Fibroblast of pulmonary artery (primary cell): ENCODE data around the gene TYW1B.
A peak's percentile ranks its signal among the peaks of the same experiment; 100 is the strongest.
"Not testable (repeated sequence)": the region's sequence is repeated elsewhere in the genome, so short reads cannot be mapped to it uniquely, and the experiment has no call there.

Experiments used
- DNase-seq: peaks from one replicate; pipeline ENCODE4 v3.0.0-alpha.2; 2010; ENCODE audit warnings: low read depth
- H3K4me3 ChIP-seq: replicated peaks from 2 replicates; pipeline ENCODE4 v1.5.1; 2011; ENCODE audit warnings: low read depth, mild to moderate bottlenecking, control low read depth, low read length, moderate library complexity
- TF ChIP-seq, protein P1 (sequence below): IDR thresholded peaks from 2 replicates; pipeline ENCODE4 v1.5.1; 2011; ENCODE audit warnings: mild to moderate bottlenecking, control low read depth, low read length, inconsistent platforms; ENCODE audit errors: missing control alignments

Gene TYW1B

GRCh38 chr7:72690177-72690576 lies 137.8 kb downstream of the TYW1B start:
- DNase-seq, H3K4me3 ChIP-seq: not testable (repeated sequence)

GRCh38 chr7:72689344-72689743 lies 138.7 kb downstream of the TYW1B start:
- H3K4me3 ChIP-seq, DNase-seq: not testable (repeated sequence)

GRCh38 chr7:72681211-72681610 lies 146.8 kb downstream of the TYW1B start:
- peak; percentile 27 for DNase-seq
- not testable (repeated sequence) for H3K4me3 ChIP-seq

- not testable (repeated sequence) for DNase-seq, H3K4me3 ChIP-seq
Measured at GRCh38 chr7:72676880-72677279, 151.1 kb downstream of the TYW1B start.

DNA sequence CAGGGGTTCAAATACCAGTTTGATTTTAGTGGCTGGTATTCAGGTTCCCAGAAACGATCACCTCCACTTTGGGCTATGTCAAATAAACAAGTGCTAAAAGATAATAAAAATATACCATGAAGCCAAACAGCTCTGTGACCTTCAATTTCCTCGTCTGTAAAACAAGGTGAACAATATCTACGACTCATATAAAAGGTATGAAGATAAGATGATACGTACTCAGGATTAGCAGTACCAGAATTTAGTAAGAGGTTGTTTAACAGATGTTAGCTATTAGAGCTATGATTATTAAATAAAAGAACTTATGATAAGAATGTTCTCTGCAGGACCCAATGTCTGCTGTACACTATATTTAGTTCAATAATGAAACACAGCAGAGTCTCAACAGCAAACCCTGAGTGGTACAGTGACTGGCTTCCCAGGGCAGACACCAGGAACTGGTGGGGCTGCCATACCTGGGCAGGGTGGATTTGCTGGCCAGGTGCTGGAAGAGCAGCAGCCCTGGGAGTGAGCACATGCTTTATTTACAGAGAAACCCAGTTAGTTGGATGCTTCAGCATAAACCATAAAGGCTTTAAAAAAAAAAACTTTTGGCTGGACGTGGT lies 151.8 kb downstream of the TYW1B start:
- not testable (repeated sequence) for H3K4me3 ChIP-seq, DNase-seq

DNA sequence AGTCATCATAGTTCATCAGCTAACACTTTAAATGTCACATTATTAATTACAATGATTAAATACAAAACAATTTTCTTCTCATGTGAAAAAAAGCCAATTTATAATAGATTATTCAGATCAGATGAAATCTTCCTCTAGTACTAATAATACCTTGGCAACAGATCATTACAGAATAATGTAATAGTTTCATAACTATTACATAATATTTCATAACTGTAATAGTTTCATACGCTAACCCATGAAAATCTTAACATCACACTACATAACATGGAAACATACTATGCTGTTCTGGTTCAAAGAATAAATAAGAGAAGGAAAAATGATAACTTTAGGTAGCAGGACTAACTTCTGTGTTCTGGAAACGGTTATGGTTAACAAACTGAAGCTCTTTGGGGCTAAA lies 152.3 kb downstream of the TYW1B start:
- not testable (repeated sequence) for DNase-seq, H3K4me3 ChIP-seq

- DNase-seq: no peak
- no peak overlapping the region for H3K4me3 ChIP-seq
- TF ChIP-seq, protein P1, sequence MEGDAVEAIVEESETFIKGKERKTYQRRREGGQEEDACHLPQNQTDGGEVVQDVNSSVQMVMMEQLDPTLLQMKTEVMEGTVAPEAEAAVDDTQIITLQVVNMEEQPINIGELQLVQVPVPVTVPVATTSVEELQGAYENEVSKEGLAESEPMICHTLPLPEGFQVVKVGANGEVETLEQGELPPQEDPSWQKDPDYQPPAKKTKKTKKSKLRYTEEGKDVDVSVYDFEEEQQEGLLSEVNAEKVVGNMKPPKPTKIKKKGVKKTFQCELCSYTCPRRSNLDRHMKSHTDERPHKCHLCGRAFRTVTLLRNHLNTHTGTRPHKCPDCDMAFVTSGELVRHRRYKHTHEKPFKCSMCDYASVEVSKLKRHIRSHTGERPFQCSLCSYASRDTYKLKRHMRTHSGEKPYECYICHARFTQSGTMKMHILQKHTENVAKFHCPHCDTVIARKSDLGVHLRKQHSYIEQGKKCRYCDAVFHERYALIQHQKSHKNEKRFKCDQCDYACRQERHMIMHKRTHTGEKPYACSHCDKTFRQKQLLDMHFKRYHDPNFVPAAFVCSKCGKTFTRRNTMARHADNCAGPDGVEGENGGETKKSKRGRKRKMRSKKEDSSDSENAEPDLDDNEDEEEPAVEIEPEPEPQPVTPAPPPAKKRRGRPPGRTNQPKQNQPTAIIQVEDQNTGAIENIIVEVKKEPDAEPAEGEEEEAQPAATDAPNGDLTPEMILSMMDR: no peak
Measured at GRCh38 chr7:72674394-72674793, 153.6 kb downstream of the TYW1B start.

- not testable (repeated sequence) for DNase-seq, H3K4me3 ChIP-seq
Measured at GRCh38 chr7:72670850-72671249, 157.2 kb downstream of the TYW1B start.

DNA sequence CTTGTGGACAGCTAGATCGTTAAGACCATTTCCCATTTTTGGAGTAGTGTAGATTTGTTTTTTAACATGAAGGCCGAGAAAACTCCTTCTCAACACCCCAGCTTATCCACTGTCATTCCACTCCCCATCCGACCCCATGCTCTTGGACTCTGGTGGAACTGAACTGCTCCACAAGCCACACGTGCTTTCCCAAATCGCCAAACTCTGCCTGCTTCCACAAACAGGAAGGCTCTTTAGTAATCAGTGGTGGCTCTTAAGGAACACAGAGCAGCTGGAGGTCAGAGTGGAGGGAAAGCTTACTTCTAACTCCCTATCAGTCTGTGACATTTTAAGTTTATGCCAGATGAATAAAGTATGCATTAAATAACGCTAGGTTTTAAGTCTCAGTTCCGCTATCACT lies 159.6 kb downstream of the TYW1B start:
- DNase-seq: not testable (repeated sequence)

GRCh38 chr7:72667049-72667448 lies 161.0 kb downstream of the TYW1B start:
- not testable (repeated sequence) for DNase-seq, H3K4me3 ChIP-seq

More for the DNA sequence above, 159.6 kb downstream of the TYW1B start:
- not testable (repeated sequence) for H3K4me3 ChIP-seq

DNA sequence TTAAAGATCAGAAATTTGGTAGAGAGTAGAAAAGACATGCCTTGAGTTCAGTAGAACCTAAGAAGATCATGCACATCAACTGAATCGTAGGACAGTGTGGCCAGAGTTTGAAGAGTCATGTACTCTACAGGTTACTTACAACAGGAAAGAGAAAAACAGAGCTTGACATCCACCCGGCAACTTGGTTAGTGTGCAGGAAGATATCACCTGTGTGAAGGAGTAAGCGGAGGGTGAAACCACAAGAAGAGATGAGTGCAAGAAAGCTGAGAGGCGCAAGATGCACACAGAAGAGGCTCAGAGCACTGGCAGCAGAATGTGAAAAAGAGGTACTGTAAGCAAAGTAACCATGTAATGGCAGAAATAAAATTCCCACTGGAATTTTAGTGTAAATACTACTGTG lies 179.4 kb downstream of the TYW1B start:
- not testable (repeated sequence) for H3K4me3 ChIP-seq, DNase-seq

- DNase-seq, H3K4me3 ChIP-seq: not testable (repeated sequence)
Measured at GRCh38 chr7:72643708-72644107, 184.3 kb downstream of the TYW1B start.

- not testable (repeated sequence) for DNase-seq, H3K4me3 ChIP-seq
Measured at GRCh38 chr7:72641485-72642248, 186.3 kb downstream of the TYW1B start.

GRCh38 chr7:72640740-72641139 lies 187.3 kb downstream of the TYW1B start:
- H3K4me3 ChIP-seq, DNase-seq: not testable (repeated sequence)
